GM19238 (cell line): ENCODE results near the gene NHEJ1.

Source experiments
- DNase-seq: peaks from one replicate; pipeline ENCODE4 v3.0.0; 2011; ENCODE audit warnings: low spot score; ENCODE audit not compliant: insufficient read length

The NHEJ1 gene

DNA sequence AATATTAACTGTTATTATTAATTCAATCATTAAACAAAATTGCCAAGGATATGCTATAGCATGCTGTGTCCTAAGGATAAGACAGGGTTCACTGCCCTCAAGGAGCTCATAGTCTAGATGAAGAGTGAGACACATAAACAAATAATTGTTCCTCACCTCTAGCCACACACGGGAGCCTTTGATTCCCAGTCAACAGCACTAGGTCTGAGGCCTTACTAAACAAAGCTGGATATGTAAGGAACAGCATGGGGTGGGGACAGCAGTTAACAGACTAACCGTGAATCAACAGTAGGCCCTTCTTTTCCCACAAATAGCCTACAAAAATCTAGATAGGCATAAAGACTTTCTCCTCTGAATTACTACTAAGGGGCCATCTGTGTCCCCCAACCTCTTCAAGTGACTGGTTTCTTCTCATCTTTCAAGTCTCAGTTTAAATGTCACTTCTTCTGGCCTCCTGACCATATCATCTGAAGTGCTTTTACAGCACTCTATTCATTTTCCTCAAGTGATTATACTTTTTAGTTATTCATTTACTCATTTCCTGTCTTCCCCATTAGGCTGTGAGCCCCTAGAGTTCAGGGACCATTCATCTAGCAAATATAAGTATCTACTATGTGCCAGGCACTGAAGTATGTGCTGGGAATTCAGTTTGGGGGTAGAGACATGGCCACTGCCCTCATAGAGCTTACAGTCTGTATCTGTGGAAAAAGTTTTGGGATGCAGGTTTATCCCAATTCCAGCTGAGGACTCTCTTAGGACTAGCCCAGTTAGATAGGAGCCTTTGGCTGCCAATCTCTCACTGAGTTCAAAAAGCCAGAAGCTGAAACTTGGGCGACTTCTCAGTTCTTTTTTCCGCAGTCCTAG, 69.9 kb downstream of the NHEJ1 start:
- DNase-seq: no peak

DNA sequence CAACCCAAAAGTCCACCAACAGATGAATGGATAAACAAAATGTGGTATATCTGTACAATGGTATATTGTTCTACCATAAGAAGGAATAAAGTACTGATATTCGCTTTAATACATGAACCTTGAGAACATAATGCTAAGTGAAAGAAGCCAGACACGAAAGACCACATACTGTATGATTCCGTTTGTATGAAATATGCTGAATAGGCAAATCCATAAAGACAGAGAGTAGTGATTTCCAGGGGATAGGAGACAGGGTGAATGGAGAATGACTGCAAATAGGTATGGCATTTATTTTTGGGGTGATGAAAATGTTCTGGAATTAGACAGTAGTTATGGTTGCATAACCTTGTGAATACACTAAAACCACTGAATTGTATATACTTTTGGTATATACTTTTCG, 71.3 kb downstream of the NHEJ1 start:
- DNase-seq: no peak

DNA sequence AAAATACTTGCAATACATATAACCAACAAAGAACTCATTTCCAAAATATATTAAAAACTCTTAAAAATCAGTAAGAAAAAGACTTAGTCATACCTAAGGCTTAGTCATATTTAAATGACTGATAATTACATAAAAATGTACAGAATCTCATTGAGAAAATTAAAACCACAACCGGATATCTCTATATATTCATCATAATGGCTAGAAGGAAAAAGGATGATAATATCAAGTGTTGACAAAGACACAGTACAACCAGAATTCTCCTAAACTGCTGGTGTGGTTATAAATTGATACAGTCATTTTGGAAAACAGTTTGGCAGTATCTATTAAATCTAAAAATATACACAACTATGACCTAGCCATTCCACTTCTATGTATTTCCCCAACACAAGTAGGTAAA, 72.8 kb downstream of the NHEJ1 start:
- no peak for DNase-seq

DNA sequence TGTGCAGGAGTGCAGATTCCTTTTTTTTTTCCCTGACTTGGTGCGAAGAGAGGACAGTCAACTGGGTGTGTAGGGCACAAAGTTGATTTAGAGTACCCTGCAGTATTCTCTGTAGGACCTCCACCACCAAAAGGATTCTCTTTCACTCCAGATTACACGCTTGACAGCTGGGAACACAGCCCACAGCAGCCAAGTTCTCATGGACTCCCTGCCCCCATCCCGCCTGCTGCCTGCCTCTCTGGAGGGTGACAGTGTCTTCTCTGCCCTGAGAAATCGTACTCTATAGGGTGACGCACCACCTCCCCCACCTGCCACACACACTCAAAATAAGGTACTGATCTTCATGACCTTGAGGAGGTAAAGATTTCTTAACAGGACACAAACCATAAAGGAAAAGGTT, 73.3 kb downstream of the NHEJ1 start:
- DNase-seq: no peak

DNA sequence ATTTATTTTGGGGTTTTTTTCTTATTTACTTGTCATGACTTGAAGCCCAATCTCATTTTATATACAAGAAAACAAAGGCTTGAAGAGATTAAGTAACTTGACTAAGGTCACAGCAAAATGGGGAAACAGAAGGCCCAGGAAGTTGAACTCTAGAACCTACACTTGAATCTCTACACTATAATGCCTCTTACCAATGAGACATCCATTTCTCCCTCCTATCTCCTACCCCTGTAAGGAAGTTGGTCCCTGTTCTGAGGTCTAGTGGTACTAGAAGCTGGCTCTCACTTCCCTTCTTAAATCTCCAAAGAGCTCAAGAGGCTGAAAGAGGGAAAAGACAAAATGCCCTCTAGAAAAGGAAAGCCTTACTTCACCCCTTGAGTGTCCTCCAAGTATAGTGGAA, 74.4 kb downstream of the NHEJ1 start:
- no peak for DNase-seq

DNA sequence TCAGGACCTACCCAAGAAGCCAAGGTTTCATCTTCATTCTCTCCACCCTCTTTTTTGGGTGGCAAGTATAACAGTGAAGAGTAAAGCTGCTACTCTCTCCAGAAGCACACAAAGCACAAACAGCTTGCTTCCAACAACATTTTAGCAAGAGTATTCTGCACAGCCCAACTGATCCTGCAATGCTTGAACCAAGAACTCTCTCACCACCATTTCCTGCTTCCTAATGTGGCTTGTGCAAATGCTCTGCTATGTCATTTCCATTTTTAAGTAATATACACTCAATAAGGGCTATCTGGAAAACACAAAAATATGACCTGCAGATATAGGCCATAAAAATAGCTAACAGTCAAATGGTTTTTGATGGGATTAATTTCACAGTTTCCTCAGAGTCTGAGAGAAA, 75.8 kb downstream of the NHEJ1 start:
- DNase-seq: no peak

DNA sequence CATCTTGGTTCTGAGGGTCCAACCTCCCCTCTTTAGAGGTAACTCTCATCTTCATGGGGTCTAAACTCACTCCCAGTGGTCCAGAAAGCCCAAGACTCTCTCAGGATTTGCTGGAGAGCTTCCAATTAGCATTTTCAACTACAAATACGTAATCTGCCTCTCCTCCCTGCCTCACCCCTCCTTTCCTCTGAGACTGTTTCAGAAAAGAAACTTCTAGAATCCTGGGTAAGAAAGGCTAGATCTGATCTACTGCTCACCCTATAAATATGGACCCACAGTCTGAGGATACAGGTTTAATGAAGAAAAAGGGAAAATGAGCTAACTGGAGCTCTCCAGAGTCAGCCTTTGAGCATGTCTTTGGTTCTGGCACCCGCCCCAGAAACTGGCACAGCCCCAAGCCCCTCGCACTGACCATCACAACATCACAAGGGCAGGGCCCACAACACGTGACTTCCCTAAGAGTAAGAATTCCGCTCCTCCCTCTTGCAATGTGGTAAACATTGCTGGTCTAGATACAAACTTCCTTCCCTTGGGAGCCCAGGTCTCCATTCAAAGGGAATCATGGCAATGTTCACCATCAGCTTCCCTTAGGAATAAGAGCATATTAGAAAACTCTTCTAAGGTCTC, 78.2 kb downstream of the NHEJ1 start:
- no peak for DNase-seq

DNA sequence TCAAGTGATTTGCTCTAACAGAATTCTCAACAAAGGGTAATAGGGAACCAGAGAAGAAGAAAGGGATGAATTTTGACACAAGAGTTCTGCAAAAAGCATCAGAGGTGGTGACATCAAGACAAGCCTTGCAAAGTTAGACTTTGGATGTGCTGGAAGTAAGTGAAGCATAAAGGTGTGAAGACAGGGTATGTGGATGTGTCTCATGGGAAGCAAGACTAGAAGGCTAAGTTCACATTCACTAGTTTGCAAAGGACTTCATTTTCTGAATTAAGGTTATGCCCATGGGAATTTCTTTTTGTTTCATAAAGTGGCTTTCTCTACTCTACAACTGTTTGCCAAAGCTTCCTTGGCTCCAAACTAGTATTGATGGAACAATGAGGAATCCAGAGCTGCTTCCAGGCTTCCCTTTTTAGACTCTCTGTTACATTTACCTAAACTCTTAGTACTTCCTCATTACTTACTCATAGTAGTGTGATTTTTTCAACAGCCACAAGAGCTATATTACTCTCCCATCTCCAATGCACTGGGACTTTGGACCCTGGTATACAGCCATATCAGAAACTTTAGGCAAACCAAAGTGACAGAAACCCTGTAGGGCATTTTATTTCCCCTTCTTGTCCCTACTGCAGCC, 78.8 kb downstream of the NHEJ1 start:
- DNase-seq: no peak

DNA sequence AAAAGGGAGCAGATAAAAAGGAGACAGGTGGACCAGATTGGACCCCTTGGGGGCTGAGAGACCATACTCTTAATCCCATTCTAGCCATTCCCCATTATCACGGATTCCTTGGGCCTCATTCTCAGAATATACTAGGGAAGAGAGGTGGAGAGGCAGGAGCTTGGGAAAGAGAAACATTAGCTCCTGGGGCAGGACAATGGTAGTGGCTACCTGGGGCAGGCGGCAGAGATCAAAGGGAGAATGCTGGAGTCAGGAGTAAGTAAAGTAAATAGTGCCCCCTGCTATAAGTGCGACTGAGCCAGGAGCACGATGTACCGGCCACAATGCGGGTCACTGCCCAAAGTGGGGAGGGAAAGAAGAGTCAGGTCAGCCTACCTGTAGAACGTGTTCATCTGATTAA, 79.5 kb downstream of the NHEJ1 start:
- no peak for DNase-seq

DNA sequence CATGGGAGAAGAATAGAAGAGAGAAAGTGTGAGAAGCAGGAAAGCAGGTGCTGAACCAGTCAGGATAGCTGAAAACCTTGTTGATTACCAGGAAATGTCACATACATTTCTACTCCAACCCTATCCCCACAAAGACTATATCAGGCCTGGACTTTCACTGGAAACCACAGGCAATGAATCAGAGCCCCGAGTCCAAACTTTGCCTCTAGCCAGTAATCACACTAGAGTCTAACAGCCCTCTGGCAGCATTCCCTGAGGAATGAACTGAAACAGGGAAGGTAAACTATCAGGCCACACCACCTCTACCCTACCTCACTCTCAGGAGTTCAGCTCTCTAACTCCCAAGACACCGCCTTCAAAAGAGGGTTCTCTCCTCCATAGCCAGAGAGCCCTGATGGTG, 81.2 kb downstream of the NHEJ1 start:
- no peak for DNase-seq

DNA sequence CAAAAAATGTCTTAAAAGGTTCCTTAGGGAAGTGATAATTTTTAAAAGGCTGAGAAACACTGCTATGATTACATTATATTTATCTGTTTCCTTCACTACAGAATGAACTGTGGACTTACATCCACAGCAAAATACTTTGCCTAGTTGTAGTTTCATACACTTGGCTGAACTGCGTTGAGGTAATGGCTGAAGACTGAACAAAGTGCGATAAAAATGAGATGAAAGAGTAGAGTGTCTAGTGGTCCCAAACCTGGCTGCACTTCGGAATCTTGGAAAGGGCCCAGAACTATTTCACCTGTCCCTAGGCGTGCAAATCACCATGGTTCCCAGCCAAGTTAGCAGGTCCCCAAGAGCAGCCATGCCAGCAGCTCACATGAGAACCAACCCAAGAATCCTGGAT, 81.7 kb downstream of the NHEJ1 start:
- DNase-seq: no peak

DNA sequence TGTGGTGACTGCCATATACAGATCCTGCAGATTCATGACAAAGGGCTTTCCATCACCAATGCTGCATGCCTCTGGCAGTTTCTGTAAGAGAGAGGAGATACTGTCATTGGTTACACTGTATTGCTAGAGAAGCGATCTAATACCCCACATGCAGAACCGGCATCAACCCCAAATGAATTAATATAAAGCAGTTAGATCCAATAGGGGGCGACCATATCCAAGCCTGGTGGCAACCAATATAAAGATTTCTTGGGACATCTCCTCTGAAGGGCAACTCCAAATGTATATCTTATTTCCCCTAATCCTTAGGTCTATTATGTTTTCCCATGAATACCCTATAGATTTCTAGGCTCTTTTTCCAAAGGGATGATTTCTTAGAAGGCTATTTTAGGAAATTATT, 82.5 kb downstream of the NHEJ1 start:
- DNase-seq: no peak

DNA sequence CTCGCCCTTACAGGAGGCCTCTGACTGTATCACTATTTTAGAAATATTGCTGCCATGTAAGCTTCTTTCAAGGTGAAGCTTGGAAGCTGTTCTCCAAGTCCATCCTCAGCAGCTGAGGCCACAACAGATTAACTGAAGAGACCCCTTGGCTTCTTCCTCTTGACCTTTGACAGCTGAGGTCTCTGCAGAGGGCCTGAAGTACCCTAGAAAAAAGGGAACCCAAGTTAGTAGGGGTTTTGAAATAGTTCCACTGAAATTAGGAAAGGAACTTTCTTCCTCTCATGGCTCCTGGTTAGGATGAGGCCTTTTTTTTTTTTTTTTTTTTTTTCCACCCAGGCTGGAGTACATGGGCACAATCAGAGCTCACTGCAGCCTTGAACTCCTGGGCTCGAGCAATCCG, 84.4 kb downstream of the NHEJ1 start:
- DNase-seq: no peak

DNA sequence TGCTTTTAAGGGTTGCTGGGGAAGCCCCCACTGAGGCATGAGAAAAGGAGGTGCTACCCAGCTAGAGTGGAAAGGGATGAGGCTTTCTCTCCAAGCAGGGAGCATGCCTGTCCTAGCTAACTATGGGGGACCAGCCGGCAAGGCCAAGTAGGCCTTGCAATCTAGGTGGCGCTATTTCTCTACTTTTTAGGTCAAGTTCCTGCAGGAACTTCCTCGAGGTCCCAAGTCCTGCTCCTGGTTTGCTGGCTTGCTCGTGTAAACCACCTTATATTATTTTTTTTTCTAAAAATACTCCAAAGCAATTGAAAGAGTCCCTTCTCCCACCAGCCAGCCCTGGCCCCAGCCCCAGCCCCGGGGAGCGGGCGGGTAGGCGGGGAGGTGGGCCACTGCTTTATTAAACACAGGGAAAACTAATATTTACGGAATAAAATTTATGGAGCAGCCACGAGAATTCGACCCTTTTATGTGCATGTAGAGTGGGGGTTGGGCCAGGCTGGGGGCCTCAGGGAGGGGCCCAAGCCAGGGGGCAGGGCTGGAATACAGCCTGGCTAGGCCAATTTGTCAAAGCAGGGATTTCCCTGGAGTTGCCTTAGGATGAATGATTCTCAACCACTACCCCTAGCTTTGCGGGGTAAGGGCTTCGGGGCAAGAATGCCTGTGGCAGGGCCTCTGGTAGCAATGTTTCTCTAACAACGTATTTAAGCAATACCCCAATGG, 87.0 kb downstream of the NHEJ1 start:
- peak; percentile 39 for DNase-seq

DNA sequence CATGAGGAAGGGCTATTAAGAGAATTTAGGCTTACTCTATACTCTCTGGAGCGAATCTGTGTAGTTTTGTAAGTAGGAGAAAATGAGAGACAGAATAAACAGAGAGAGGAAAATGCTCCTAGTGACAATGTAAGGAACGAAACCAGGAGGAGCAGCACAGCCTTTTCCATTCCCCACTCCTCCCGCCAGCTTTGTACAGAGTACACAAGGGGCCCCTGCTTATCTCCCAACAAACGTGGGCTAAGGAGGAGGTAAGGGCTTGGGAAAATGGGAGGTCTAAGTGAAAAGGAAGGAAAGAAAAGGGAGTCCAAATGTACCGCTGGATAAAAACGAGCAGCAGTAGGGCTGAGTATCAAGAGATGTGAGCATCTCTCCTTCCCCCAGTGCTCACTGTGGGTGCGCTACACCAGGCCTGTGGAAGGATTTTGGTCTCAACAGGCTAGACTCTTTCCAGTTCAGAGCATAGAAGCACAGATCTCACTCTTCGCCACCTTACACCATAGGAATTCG, 87.8 kb downstream of the NHEJ1 start:
- DNase-seq: no peak

DNA sequence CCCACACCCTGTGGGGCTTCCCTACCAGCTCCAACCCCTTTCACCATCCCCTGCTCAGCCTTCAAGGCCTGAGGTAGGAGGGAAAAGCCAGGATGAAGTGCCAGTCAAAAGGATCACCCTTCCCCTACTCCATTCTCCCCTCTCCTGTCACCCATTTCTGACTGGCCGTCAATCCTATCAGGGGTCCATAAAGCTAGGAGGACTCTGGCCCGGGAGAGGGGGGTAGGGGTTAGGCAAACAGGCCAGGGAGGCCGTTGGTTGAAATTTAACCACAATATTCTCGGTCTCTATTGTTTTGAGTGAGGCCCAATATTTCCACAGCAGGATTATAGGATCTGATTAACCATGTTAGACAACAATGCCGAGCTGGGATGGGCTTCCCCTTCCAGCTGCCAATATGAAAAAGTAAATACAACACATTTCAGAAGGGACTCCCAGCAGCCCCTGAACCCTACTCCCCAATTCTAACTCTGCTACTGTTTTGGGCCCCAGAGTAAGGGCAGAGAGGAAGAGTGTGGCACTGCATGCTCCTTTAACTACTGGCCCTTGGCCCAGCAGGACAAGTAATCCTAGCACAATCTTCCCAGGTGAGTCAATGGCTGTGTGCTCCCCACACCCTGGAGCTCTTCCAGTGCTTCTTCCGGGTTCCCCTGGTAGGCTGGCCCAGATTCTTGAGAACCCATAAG, 89.3 kb downstream of the NHEJ1 start:
- no peak for DNase-seq

DNA sequence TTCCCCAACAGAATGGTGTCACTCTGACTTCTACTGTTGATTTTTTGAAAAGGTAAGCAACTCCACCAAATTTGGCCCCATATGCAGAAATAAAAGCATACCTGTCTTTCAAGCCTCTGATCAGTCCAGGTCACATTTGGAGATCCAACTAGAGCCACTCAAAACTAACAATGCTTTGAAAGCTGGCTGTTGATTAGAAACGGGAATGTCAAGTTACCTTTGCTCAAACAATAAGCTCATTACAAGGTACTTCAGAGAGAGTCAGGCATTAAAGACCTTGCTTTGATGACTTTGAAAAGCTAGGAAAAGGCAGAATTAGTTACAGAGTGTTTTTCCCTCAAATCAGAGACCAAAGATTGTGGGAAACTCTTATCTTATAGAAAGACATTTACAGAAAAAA, 95.1 kb downstream of the NHEJ1 start:
- DNase-seq: no peak

DNA sequence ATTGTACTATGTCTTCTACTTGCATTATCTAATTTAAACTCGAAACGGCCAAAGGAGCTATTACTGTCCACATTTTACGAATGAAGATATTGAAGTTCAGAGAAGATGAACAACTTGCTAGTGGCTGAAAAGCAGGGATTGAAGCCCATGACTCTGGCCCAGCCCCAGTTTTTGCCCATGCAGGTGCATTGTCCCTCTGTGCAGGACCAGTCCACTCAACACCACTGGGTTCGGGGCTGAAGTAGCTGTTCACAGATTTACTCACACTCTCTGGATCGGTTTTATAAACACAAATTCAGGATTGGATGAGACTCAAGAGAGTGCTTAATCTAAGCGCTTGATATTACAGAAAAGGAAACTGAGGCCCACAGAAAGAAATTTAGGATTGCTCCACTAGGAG, 98.5 kb downstream of the NHEJ1 start:
- DNase-seq: no peak

DNA sequence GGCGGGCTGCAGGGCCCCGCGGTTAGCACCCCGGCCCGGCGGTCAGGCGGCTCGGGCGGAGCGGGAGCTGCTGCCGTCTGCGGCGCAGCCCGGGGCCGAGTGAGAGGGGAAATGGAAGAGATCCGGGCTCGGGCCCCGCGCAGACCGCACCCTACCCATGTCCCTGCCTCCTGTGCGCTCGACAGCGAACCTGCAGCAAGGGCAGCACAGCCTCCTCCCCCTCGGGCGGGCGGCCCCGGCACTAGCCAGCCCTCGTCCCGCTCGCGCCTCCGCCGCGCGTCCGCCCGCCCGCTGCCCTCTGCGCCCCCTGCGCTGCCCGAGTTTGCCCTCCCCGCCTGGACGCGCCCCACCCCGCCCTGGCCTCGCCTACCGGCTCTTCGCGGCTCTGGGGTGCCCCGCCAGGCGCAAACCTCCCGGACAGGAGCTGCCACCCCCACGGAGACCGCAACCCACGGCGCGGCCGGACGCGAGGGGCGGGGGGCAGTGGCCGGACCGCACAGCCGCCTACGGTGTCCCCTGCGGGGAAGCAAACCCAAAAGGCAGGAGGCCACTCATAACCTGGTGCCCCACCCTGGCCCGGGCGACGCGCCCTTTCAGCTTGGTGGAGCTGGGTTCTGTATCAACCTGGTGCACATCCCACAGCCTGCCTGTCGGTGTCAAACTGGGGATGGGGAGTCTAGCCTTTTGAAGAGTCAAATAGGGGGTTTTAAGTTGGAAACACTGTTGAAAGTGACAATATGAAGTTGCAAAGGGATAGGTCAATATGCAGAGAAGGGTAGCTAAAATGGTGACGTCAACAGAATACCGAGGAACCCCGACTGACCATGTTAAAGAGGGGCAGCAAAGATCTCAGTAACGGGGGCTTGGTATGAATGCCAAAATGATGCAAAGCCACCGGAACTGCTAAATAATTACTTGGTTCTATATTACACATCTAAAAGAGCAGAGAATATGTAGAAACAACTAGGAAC, 99.5 kb downstream of the NHEJ1 start, which contains the start of gene IHH:
IHH (minus strand) TSS at position 101 of the 971 bp plus-strand sequence. CDS start 454 bp downstream, outside the sequence.
- no peak for DNase-seq
